Ishikawa (cell line): ENCODE data around the gene PIH1D1.

Experiments used
- CEBPB ChIP-seq: IDR thresholded peaks from 2 replicates; pipeline ENCODE4 v1.6.1; 2012
- CREB1 ChIP-seq: IDR thresholded peaks from 2 replicates; pipeline ENCODE4 v1.6.1; 2012; ENCODE audit warnings: low read depth
- EGR1 ChIP-seq: IDR thresholded peaks from 2 replicates; pipeline ENCODE4 v1.6.1; 2012
- EP300 ChIP-seq: IDR thresholded peaks from 2 replicates; pipeline ENCODE4 v1.6.1; 2012; ENCODE audit warnings: borderline replicate concordance
- FOXM1 ChIP-seq: IDR thresholded peaks from 2 replicates; pipeline ENCODE4 v1.6.1; 2012; ENCODE audit warnings: low read depth, borderline replicate concordance
- MAX ChIP-seq: IDR thresholded peaks from 2 replicates; pipeline ENCODE4 v1.6.1; 2012
- TAF1 ChIP-seq: IDR thresholded peaks from 2 replicates; pipeline ENCODE4 v1.6.1; 2012; ENCODE audit warnings: low read depth, mild to moderate bottlenecking
- TEAD4 ChIP-seq: IDR thresholded peaks from 2 replicates; pipeline ENCODE4 v1.6.1; 2012
- USF1 ChIP-seq: IDR thresholded peaks from 2 replicates; pipeline ENCODE4 v1.6.1; 2012
- YY1 ChIP-seq: IDR thresholded peaks from 2 replicates; pipeline ENCODE4 v1.6.1; 2012; ENCODE audit warnings: low read depth

GRCh38 chr19:49428547-49429451, 22.8 kb downstream of the PIH1D1 start:
- TF ChIP-seq YY1 (no peak), FOXM1 (no peak), TAF1 (no peak), MAX (no peak), CEBPB (no peak), EP300 (no peak), TEAD4 (no peak), USF1 (no peak), EGR1 (no peak), CREB1 (no peak)
